PC-9 (cell line): ENCODE data around the gene ARHGAP8. TPM values are rescaled to one million over a fixed set of nuclear protein-coding genes. Genes with fewer than 3 reads are reported as not detected.

Source experiments
- BruUV-seq: library from RNA; stranded (reverse); fragments of 400-500 nt; replicated peaks from 2 replicates; lab custom pipeline; 2021; lab: Mats Ljungman, UMichigan
- CTCF ChIA-PET: fragments of 300-600 bp; sonication (Branson Sonifier 250); formaldehyde crosslinking; loops from one replicate; lab custom pipeline; 2022; ENCODE audit warnings: antibody characterized with exemption; lab: Charles Lee
- POLR2A ChIA-PET: fragments of 300-600 bp; sonication (Branson Sonifier 250); formaldehyde crosslinking; loops from one replicate; lab custom pipeline; 2022; ENCODE audit warnings: antibody characterized with exemption; ENCODE audit not compliant: unreplicated experiment; lab: Charles Lee
- DNase-seq, 2 experiments: peaks; one replicate each; pipeline versions ENCODE4 v3.0.0 to v3.0.0-alpha.2; 2015 to 2022; ENCODE audit warnings: mixed read lengths in 1 of 2
- H2AFZ ChIP-seq: fragments of 200-600 bp; sonication (generic); 2 replicates; pipeline ENCODE4 v1.8.1; 2017; ENCODE audit warnings: antibody characterized with exemption
- H3F3A ChIP-seq: fragments of 200-600 bp; sonication (generic); 2 replicates; pipeline ENCODE4 v1.8.1; 2017; ENCODE audit warnings: antibody characterized with exemption, mild to moderate bottlenecking, low read depth; ENCODE audit not compliant: insufficient read depth
- H3K27ac ChIP-seq: fragments of 200-600 bp; sonication (generic); 2 replicates; pipeline ENCODE4 v1.6.1; 2016; ENCODE audit warnings: mixed run types
- H3K27me3 ChIP-seq: fragments of 200-600 bp; sonication (generic); 2 replicates; pipeline ENCODE4 v1.6.1; 2016; ENCODE audit warnings: low read depth, mixed run types; ENCODE audit not compliant: insufficient read depth
- H3K36me3 ChIP-seq: fragments of 200-600 bp; sonication (generic); 2 replicates; pipeline ENCODE4 v1.6.1; 2016; ENCODE audit warnings: low read depth, mixed run types
- H3K4me1 ChIP-seq: fragments of 200-600 bp; sonication (generic); replicated peaks from 2 replicates; pipeline ENCODE4 v1.6.1; 2016; ENCODE audit warnings: mixed run types; ENCODE audit not compliant: insufficient read depth
- H3K4me2 ChIP-seq: fragments of 200-600 bp; sonication (generic); 2 replicates; pipeline ENCODE4 v1.6.1; 2017; ENCODE audit warnings: mixed run types
- H3K4me3 ChIP-seq: fragments of 200-600 bp; sonication (generic); 2 replicates; pipeline ENCODE4 v1.6.1; 2016; ENCODE audit warnings: mixed run types
- H3K79me2 ChIP-seq: fragments of 200-600 bp; sonication (generic); 2 replicates; pipeline ENCODE4 v1.6.1; 2017; ENCODE audit warnings: low read depth, mixed run types
- H3K9me2 ChIP-seq: fragments of 200-600 bp; sonication (generic); 2 replicates; pipeline ENCODE4 v1.8.1; 2017; ENCODE audit warnings: mild to moderate bottlenecking; ENCODE audit not compliant: insufficient read depth
- H3K9me3 ChIP-seq: fragments of 200-600 bp; sonication (generic); 2 replicates; pipeline ENCODE4 v1.8.1; 2016; ENCODE audit warnings: low read depth; ENCODE audit not compliant: insufficient read depth
- H4K20me1 ChIP-seq: fragments of 200-600 bp; sonication (generic); 2 replicates; pipeline ENCODE4 v1.8.1; 2017; ENCODE audit not compliant: insufficient read depth
- CTCF ChIP-seq: fragments of 200-600 bp; sonication (generic); conservative IDR thresholded peaks from 2 replicates; pipeline ENCODE4 v1.6.1; 2017; ENCODE audit warnings: mixed run types, antibody characterized with exemption, mild to moderate bottlenecking, moderate library complexity
- EZH2 ChIP-seq: fragments of 200-600 bp; sonication (generic); IDR thresholded peaks from 2 replicates; pipeline ENCODE4 v1.8.0; 2017; ENCODE audit warnings: antibody characterized with exemption, low read depth
- intact Hi-C: fragments of 100-400 bp; cut with micrococcal nuclease; formaldehyde crosslinking; loops from one replicate; pipeline ENCODE4 v1.10.0; 2022; ENCODE audit not compliant: unreplicated experiment
- total RNA-seq: library from RNA; stranded (reverse); gene quantifications from 2 replicates; pipeline ENCODE4 v1.2.3, GENCODE V29; 2021

The ARHGAP8 gene
- total RNA-seq, 1 experiment from 2014 or later = 114 TPM

- intact Hi-C loops = no loop called here
- no peaks in the 10 kb centered on the region for H3K27me3 ChIP-seq
- no peaks in the 10 kb centered on the region for H3K9me3 ChIP-seq
- no peak overlapping the region for H3K4me2 ChIP-seq
- peaks cover 21% of the 10 kb centered on the region for H3F3A ChIP-seq
- CTCF ChIA-PET = no interaction called here
- H3K4me1 ChIP-seq = peaks cover 44% of the 10 kb centered on the region
- no peak overlapping the region for H2AFZ ChIP-seq
- no TSS peak for BruUV-seq
- no peaks in the 10 kb centered on the region for H3K9me2 ChIP-seq
- H4K20me1 ChIP-seq = peaks cover 45% of the 10 kb centered on the region
- H3K79me2 ChIP-seq = peaks cover 84% of the 10 kb centered on the region
- TF ChIP-seq EZH2 (no peak), CTCF (no peak)
- no peak for DNase-seq
- POLR2A ChIA-PET = no interaction called here
- H3K4me3 ChIP-seq = no peak overlapping the region
- no peaks in the 10 kb centered on the region for H3K36me3 ChIP-seq
- no peak overlapping the region for H3K27ac ChIP-seq
Observed at GRCh38 chr22:44759001-44759400, 6.6 kb downstream of the ARHGAP8 start.

GRCh38 chr22:44759430-44760310 lies 7.3 kb downstream of the ARHGAP8 start:
- POLR2A ChIA-PET = no interaction called here
- peaks cover 47% of the 10 kb centered on the region for H4K20me1 ChIP-seq
- H3F3A ChIP-seq = peaks cover 19% of the 10 kb centered on the region
- no TSS peak for BruUV-seq
- H3K36me3 ChIP-seq = no peaks in the 10 kb centered on the region
- no peak for TF ChIP-seq CTCF
- TF ChIP-seq EZH2 = no peak
- no peak overlapping the region for H3K27ac ChIP-seq
- no peak overlapping the region for H3K4me2 ChIP-seq
- no peak overlapping the region for H3K4me3 ChIP-seq
- no peak for DNase-seq
- CTCF ChIA-PET = no interaction called here
- H3K79me2 ChIP-seq = peaks cover 84% of the 10 kb centered on the region
- intact Hi-C loops = no loop called here
- no peaks in the 10 kb centered on the region for H3K9me3 ChIP-seq
- no peaks in the 10 kb centered on the region for H3K27me3 ChIP-seq
- H2AFZ ChIP-seq = no peak overlapping the region
- H3K4me1 ChIP-seq = peaks cover 38% of the 10 kb centered on the region
- no peaks in the 10 kb centered on the region for H3K9me2 ChIP-seq

- ChIA-PET CTCF (no interaction called here), POLR2A (no interaction called here)
- BruUV-seq = no TSS peak
- no peaks in the 10 kb centered on the region for H3K9me3 ChIP-seq
- peaks cover 29% of the 10 kb centered on the region for H3K4me1 ChIP-seq
- H3K27me3 ChIP-seq = no peaks in the 10 kb centered on the region
- TF ChIP-seq CTCF (no peak), EZH2 (no peak)
- no peak overlapping the region for H2AFZ ChIP-seq
- no peak for DNase-seq
- H3K4me3 ChIP-seq = no peak overlapping the region
- peaks cover 53% of the 10 kb centered on the region for H4K20me1 ChIP-seq
- no peaks in the 10 kb centered on the region for H3K36me3 ChIP-seq
- no peak overlapping the region for H3K4me2 ChIP-seq
- no peaks in the 10 kb centered on the region for H3K9me2 ChIP-seq
- intact Hi-C loops = no loop called here
- no peak overlapping the region for H3K27ac ChIP-seq
- peaks cover 11% of the 10 kb centered on the region for H3F3A ChIP-seq
- H3K79me2 ChIP-seq = peaks cover 84% of the 10 kb centered on the region
Observed at GRCh38 chr22:44760476-44760875, 8.1 kb downstream of the ARHGAP8 start.
